Measurements from ENCODE around the gene MALAT1.
"Not testable (repeated sequence)": the region's sequence is repeated elsewhere in the genome, so short reads cannot be mapped to it uniquely, and the experiment has no call there.

Gene MALAT1

DNA sequence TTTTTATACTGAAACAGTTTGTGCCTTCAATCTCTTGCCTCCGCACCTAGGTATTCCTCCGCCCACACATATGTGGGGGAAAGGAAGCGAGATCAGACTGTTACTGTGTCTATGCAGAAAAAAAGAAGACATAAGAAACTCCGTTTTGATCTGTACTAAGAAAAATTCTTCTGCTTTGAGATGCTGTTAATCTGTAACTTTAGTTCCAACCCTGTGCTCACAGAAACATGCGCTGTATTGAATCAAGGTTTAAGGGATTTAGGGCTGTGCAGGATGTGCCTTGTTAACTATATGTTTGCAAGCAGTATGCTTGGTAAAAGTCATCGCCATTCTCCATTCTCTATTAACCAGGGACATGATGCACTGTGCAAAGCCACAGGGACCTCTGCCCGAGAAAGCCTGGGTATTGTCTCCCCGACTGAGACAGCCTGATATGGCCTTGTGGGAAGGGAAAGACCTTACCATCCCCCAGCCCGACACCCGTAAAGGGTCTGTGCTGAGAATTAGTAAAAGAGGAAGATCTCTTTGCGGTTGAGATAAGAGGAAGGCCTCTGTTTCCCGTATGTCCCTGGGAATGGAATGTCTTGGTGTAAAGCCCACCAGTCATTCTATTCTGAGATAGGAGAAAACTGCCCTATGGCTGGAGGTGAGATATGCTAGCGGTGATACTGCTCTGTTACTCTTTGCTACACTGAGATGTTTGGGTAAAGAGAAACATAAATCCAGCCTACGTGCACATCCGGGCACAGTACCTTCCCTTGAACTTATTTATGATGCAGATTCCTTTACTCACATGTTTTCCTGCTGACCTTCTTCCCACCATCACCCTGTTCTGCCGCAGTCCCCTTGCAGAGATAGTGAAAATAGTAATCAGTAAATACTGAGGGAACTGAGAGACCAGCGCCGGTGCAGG, 24.1 kb downstream of the MALAT1 start:
- not testable (repeated sequence) for DNase-seq

- DNase-seq, result not testable (repeated sequence)
These were observed 24.8 kb downstream of the MALAT1 start for GRCh38 chr11:65523631-65523968.

DNA sequence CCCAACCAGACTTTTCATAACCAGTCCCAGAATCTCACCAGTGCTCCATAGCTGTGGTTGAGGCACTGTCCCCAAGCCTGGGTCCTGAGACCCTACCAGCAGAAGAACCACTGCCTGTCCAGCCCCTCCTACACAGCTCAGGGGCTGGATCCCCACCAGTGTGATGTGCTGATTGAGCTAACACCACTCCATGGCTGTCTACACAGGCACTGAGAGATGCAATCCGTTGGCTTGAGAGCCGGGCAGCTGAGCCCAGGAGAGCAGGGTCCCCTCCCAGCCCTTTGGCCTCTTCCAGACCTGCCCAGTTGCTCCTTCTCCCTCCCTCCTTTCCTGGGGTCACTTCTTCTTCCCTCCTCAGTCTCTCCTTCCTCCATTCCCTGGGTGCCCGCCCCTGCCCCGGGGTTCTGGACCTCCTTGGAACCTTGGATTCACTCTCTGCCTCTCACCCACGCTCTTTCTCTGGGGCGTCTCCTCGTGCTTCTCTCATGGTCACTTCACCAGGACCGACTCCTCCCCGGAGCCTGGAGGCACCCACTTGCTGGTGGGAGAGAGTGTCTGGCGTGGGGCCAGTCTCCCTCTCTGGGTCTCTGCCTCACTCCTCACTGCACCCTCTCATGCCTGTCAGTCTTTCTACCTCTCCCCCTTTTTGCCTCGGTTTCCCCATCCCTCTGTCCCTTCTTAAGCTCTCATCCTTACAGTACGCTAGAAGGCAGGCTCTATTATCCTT, 25.3 kb downstream of the MALAT1 start:
- DNase-seq, result no peak

GRCh38 chr11:65524741-65525545, 26.1 kb downstream of the MALAT1 start, which contains the start of gene SCYL1:
SCYL1 (plus strand) TSS chr11:65525083; CDS start chr11:65525154, 71 bp downstream.
- peak; percentile 81 for DNase-seq

- DNase-seq, result no peak
These were observed 27.0 kb downstream of the MALAT1 start for GRCh38 chr11:65525546-65526480.

GRCh38 chr11:65526744-65527143, 27.9 kb downstream of the MALAT1 start:
- no peak for DNase-seq

DNA sequence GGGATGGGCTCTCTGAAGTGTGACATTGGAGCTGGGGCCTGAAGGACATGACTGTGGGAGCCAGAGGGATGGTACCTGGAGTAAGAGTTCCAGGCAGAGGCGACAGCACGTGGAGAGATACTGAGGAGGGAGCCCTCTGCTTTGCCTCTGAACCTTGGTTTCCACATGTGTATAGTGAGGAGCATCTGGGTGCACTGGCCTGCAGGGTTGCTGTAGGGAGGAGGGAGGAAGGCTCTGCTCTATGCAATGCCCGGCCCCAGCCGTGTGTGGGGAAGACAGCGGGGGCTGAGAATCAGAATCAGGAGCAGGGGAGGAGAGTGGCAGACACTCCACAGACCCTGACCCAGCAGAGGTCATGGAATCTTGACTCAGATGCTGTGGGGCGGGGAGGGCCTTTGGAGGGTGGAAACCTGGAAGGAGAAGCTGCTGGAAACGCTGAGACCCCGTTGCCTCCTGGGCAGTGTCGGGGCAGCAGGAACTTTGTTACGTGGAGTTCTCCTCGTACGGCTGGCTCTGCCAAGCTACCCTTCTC, 30.0 kb downstream of the MALAT1 start:
- DNase-seq, result no peak

DNA sequence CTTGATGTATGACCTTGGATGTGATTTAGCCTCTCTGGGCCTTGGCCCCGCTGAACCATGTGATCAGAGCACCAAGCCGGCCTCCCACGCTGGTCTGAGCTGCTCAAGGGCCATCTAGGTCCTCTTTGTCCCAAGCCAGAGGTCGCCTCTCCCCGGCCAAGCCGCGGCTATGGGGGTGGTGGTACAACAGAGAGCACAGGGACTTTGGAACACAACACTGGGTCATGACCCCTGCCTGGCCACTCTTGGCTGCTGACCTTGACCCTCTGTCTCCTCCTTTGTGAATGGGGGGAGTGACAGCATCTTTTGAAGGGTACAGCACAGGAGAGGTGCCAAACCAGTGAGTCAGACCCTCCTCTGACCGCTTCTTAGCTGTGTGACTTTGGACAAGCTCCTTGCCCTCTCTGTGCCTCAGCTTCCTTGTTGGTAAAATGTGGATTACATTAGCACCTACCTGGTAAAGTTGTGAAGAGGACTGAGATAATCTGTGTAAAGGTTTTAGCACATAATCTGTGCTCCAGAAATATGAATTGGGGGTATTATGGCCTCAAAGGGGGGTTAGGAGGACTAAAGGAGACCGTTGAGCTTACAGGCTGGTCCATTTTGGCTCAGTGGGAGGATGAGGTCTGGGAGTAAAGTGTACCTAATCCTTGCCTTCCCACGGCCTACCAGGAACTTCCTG, 30.8 kb downstream of the MALAT1 start:
- DNase-seq, result no peak

- no peak for DNase-seq
These were observed 31.3 kb downstream of the MALAT1 start for GRCh38 chr11:65530157-65530496.

- DNase-seq, result no peak
These were observed 33.7 kb downstream of the MALAT1 start for GRCh38 chr11:65532388-65533064.

DNA sequence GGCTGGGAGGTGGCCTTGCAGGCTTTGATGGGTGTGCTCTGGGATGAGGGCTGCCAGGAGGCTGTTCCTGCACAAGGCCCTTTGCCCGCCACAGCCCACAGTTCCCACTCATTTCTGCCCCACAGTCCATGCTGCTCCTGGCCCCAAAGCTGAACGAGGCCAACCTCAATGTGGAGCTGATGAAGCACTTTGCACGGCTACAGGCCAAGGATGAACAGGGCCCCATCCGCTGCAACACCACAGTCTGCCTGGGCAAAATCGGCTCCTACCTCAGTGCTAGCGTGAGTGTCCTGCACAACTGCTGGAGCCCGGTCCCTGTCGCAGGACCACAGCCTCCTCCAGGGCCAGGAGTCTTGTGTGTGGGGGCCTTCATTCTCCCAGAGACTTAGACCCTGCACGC, 36.3 kb downstream of the MALAT1 start:
- no peak for DNase-seq

DNA sequence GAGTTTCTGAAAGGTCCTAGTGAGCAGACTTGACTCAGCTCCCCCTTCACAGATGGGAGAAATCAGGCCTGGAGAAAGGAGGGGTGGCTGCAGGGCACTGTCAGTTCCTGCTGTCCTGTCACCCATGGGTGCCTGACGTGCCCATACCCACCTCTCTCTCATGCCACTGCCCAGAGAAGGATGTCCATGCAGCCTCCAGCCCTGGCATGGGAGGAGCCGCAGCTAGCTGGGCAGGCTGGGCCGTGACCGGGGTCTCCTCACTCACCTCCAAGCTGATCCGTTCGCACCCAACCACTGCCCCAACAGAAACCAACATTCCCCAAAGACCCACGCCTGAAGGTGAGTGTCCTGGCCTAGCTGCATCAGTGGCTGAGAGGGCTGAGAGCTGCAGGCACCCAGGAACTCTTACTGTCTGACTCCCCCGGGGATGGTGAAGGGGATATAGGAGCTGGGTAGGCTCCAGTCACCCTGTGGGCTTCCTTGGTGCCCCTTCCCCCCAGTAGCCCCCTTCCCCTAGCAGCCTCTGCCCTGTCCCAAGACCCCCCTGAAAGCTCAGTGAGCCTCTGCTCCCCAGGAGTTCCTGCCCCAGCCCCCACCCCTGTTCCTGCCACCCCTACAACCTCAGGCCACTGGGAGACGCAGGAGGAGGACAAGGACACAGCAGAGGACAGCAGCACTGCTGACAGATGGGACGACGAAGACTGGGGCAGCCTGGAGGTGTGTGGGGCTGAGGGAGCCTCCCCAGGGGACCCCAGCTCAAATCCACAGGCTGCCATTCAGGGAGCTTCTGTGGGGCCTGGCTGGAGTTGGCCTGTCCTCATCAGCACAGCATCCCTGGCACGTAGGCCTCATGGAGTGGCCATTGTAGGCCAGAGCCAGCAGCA, 37.8 kb downstream of the MALAT1 start:
- DNase-seq, result no peak

GRCh38 chr11:65537296-65537597, 38.4 kb downstream of the MALAT1 start:
- DNase-seq, result no peak

DNA sequence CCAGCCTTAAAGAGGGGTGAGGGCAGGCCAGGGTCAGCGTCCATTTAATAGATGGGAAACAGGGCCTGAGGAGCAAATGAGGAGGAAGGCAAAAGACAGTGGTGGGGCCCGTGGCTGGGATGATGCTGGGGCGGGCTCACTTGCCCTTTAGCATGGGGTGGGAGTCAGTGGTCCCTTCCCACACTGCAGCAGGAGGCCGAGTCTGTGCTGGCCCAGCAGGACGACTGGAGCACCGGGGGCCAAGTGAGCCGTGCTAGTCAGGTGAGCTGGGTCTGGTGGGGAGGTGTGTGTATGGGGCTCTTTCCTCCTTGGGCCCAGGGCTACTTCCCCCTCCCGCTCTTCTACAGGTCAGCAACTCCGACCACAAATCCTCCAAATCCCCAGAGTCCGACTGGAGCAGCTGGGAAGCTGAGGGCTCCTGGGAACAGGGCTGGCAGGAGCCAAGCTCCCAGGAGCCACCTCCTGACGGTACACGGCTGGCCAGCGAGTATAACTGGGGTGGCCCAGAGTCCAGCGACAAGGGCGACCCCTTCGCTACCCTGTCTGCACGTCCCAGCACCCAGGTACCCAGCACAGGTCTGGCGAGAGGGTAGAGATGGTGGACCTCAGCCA, 38.9 kb downstream of the MALAT1 start:
- no peak for DNase-seq

DNA sequence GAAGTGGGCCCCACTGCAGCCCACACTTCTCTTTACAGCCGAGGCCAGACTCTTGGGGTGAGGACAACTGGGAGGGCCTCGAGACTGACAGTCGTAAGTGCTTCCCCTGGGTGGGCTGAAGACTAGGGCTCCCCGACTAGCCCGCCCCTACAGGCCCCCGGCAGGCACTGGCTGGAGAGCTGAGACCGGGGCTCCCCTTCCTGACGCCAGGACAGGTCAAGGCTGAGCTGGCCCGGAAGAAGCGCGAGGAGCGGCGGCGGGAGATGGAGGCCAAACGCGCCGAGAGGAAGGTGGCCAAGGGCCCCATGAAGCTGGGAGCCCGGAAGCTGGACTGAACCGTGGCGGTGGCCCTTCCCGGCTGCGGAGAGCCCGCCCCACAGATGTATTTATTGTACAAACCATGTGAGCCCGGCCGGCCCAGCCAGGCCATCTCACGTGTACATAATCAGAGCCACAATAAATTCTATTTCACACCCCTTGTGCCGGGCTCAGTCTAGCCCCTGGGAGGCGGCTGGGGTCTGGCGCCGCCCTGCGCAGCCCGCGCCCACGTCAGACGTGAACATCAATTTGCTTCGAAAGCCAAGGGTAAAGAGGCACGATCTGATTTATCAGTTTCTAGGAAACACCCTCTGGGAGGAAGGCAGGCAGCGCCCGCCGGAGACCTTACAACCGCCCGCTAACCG, 39.5 kb downstream of the MALAT1 start:
- DNase-seq, result no peak

DNA sequence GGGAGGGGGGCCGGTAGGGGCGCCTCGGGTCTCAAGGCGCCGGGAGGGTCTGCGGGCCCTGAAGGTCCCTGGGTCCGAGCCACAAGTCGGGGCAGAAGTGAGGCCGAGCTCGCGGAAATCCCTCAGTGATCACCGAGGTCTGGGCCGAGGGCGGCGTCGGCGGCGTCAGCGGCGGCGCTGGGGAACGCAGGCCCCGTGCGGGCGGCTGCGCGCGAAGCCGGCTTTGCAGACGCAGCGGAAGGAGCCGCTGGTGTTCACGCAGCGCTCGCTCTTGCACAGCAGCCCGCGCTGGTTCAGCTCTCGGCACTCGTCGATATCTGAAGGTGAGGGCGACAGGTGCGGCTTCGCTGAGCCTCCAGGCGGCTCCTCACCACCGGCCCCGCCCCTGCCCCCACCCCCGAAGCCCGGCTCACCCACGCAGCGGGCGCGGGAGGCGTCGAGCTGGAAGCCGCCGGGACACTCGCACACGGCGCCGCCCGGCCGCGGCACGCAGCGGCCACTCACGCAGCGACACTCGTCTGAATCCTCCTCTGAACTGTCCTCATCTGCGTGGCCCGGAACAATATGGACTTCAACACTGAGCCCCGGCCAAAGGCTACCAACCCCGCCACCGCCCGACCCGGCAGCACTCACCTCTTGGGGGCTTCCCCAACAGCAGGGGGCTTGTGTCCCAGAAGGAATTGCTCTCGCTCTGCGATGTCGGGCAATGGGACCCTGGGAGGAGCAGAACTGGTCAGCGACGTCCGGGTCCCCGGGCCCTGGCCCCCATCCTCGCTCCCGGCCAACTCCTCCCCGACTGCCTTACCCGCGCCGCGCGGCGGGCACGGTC, 40.3 kb downstream of the MALAT1 start:
- DNase-seq, result no peak

DNA sequence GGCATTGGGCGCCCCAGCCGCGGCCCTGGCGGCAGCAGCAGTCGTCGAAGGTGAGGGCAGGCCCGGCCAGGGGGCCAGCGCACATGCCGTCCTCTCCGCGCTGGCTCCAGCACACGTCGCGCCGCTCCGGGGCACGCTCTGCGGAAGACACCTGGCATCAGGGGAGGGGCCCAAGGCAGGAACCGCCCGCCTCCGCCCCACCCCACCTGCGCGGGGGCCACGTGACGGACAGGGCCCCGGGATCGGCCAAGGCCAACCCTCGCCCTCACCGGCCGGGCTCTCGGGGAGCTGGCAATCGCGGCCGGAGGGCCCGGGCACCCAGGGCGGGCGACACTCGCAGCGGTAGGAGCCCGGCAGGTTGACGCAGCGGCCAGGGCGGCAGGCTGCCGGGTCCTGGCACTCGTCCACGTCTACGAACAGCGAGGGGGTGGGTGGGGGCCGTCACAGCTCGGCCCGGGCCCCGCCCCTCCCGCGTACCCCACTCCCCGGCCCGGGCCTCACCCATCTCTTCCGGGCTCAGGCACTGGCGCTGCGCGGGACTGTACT, 41.0 kb downstream of the MALAT1 start:
- DNase-seq, result no peak

Data from fibroblast of skin of right quadriceps (primary cell).